Activated CD8-positive, alpha-beta memory T cell treated with anti-CD3 and anti-CD28 coated beads for 1 hour (primary cell): ENCODE data around the gene EPM2A.

ENCODE experiments used
- DNase-seq, 2 donors: peaks; one replicate each; pipeline ENCODE4 v3.0.0-alpha.2; 2020; ENCODE audit warnings: low read depth in 1 of 2; ENCODE audit errors: extremely low read depth in 1 of 2

Gene EPM2A

DNA sequence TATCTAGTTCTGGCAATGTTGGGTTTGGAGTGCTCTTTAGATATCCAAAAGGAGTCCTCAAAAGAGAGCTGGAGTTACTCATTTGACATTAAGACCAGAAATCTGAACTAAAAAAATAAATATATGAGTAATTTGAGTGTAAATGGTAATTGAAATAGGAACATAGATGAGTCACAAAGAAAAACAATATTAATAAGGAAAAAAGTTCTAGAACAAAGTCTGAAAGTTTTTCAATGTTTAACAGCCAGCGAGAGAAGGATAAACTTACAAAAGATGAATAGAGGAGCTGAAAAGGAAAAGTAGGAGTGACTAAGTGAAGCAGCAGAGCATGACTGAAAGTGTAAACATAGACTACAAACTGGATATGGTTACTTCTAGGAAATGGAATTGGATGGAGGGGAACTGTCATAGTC is 46.8 kb downstream of the EPM2A start:
- no peak for DNase-seq

- no peak for DNase-seq
These were observed 49.4 kb downstream of the EPM2A start for GRCh38 chr6:145685932-145686331.

GRCh38 chr6:145681965-145682364 is 53.4 kb downstream of the EPM2A start:
- no peak for DNase-seq

DNA sequence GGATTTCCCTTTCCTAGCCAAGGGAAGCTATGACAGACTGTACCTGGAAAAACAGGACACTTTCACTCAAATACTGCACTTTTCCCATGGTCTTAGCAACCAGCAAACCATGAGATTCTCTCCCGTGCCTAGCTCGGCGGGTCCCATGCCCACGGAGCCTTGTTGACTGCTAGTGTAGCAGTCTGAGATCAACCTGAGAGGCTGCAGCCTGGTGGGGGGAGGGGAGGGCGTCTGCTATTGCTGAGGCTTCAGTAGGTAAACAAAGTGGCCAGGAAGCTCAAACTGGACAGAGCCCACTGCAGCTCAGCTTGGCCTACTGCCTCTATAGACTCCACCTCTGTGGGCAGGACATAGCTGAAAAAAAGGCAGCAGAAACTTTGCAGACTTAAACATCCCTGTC is 61.8 kb downstream of the EPM2A start:
- DNase-seq = no peak

GRCh38 chr6:145670311-145670710 is 65.0 kb downstream of the EPM2A start:
- DNase-seq = no peak

- no peak for DNase-seq
These were observed 65.7 kb downstream of the EPM2A start for GRCh38 chr6:145669627-145670034.

DNA sequence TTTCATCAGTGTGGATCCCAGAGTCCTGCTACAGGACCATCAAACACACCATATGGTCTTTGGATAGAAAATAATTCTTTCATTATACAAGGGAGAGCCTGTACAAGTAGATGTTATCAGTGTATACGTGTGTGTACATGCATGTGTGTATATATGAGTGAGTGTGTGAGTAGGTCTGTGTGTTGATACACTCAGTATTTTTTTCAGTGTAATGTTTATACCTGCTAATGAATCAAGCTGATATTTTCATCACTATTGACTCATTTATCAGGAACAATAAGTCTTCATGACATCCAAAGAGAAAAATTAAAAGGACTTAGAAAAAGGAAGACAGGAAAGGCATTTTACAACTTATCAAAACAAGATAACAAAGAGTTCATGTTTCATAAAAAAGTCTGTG is 66.5 kb downstream of the EPM2A start:
- no peak for DNase-seq

DNA sequence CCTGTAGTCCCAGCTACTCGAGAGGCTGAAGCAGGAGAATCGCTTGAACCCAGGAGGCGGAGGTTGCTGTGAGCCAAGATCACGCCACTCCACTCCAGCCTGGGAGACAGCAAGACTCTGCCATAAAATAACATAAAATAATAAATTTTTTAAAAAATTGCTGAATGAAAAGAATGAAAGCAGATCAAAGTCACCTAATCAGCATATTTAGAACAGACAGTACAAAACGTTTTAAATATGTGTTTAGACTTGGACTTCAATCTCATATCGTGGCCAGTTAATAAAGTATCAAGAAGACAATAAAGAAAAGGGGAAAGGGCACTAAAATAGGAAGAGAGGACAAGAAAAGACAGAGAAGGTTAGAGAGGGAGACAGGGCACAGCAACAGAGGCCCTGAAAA is 74.6 kb downstream of the EPM2A start:
- no peak for DNase-seq

DNA sequence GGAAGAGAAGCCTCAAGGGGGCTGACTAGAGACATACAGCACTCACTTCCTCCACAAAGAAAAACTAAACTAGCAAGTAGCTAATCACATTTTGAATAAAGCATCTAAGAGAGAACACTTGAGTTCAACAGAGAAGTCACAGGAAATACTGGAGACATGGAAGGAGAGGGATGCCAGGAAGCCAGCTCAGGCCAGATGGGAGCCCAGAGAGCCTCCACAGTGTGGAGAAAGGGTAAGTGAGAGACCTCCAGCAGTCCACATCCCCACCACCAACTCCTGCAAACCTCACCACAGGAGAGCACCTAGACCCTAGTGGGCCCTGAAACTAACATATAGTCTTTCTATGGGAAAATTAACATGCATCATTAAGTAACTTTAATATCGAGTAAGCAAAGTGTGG is 79.2 kb downstream of the EPM2A start:
- no peak for DNase-seq

DNA sequence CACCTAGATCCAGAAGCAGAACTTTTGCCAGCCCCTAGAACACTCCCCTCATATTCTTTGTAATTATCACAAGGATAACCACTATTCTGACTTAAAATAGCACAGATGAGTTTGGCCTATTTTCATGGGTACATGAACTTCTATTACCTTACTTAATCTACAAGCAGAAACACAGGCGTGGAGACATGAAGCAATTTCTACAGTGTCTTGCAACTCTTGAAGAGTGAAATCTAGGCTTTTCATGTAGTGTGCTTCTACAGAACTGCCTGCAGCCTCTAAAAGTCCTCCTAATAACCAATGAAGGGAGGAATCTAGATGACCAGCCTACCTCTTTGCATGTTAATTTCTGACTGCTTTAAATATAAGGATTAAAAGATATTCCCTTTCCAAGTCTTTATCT is 82.7 kb downstream of the EPM2A start:
- no peak for DNase-seq

GRCh38 chr6:145651988-145652387 is 83.3 kb downstream of the EPM2A start:
- no peak for DNase-seq

DNA sequence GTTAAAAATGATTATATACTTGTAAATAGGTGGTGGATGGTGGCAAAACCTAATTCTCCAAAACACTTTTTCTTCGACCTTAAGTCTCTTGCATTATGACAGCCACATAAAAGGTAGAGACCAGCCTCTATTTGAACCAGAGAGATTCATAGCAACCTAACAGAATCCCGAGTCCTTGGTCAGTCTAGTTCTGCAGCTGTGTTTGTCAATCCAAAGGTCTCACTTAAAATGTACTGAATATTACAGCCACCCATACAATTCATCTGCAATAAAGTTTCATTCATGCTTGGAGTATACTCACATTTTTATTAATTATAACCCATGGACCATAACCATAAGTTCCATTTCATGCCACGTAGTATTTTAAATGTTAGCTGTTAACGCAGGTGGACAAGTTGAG is 87.2 kb downstream of the EPM2A start:
- no peak for DNase-seq

DNA sequence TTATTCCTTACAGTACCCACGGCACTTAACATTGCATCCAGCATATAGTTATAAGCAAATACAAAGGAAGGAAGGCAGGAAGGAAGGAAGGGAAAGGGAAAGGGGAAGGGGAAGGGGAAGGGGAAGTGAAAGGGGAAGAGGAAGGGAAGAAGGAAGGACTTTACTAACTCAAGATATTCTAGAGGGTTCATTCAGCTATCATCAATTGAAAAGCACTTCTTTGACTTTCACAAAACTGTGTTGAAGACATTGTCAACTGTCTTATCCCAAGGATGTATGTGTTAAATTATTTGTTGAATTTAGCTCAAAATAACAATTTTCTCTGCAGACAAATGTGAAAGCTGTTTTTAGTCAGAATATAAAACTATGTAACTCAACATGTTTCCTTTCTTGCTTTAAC is 87.7 kb downstream of the EPM2A start:
- no peak for DNase-seq

GRCh38 chr6:145643760-145644159 is 91.6 kb downstream of the EPM2A start:
- DNase-seq = no peak

- peak; percentile 44 to 67 for DNase-seq
These were observed 101.2 kb downstream of the EPM2A start for GRCh38 chr6:145633981-145634627.

DNA sequence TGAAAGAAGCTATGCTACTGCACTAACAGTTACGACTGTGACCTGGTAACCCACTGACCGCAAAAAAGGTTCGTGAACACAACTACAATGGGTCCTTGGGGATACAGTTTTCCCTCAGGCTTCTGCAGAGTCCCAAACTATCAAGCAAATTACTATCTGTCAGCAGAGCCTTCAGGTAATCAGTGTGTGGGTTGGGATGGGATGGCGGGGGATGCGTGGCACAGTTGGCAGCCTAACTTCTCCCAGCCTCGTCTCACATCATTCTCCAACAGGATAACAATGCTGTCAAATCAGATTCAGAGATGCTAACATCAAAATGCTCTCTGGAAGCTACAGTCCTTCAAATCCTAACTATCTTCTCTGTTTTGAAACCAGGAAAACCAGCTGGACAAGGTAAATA is 102.3 kb downstream of the EPM2A start:
- no peak for DNase-seq

DNA sequence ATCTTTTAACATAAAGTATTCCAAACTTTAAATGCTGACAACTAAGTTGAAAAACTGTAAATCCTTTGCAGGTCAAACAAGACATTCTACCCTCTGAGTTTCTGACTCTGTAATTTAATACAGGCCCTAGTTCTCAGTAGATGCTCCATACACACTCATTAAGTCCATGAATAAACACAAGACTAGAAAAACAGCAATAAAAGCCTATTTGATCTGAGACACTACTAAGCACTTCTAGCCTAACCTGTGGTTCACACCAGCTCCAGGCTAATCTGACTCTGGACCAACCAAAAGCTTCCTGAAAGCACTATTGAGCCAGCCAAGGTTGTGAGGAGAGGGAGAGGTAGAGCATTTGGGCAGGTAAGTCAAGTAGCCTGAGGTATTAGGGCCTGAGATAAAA is 103.9 kb downstream of the EPM2A start:
- no peak for DNase-seq

DNA sequence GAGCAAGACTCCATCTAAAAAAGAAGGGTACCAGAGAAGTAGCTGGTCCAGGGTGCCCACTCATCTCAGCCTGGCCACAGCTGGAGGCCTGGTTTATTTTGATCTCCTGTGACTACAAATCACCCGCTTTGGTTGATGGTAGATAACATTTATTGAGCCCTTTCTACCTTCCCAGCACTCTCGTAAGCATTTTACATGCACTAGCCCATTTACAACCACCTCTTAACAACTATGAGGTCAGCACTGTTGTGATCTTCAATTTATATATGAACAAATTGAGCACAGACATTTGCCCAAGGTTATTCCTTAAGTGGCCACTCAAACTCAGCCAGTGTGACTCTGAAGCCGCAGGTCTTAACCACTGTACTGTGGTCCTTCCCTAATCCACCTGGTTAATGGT is 104.7 kb downstream of the EPM2A start:
- DNase-seq = no peak

DNA sequence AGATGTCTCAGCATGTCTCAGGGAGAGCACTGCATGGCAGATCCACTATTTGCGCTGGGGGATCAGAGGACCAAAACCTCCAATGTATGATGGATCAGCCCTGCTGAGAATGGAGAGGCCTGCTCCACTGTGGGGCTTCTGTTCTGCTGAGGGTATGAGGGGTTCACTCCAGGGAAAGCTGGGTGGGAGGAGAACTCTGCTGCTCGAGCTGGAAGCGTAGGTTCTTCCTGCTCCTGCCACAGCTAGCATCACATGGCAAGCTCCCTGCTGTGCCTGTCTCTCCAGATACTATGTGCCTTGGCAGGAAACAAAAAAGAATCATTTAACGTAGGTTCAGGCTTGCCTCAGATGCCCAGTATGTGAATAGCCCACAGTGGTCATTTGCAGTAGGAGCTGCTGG is 105.8 kb downstream of the EPM2A start:
- no peak for DNase-seq

DNA sequence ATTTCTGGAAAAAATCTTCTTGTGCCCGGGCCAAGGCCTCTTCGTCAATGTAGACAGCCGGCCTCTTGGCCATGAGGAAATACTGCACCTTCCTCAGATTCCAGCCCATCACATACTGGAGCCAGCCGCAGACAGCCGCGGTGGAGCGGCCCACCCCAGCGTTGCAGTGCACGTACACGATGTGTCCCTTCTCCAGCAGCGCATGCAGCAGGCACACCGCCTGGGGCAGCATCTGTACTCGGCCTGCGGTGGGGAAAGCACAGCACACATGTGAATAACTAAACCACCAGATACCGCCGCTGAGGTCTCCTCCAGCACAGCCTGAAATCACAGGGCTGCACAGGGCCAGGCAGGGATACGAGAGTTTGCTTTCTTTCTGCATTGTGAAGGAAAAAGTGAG is 107.9 kb downstream of the EPM2A start:
- DNase-seq = no peak

- DNase-seq = no peak
These were observed 108.5 kb downstream of the EPM2A start for GRCh38 chr6:145626857-145627256.

DNA sequence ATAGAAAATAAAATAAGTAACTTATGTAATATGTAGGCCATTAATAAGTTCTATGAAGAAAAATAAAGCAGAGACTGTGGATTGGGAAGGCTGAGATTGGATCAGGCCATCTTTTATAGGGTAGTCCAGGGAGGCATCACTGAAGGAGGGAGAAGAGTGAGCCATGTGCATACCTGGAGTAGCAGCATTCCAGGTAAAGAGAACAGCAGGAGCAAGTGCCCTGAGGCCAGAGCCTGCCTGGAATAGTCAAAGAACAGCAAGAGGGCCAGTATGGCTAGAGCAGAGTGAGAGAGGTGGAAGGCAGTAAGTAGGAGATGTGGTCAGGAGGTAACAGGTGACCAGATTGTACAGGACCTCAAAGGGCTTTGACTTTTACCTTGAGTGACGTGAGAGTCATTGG is 112.1 kb downstream of the EPM2A start:
- DNase-seq = no peak

DNA sequence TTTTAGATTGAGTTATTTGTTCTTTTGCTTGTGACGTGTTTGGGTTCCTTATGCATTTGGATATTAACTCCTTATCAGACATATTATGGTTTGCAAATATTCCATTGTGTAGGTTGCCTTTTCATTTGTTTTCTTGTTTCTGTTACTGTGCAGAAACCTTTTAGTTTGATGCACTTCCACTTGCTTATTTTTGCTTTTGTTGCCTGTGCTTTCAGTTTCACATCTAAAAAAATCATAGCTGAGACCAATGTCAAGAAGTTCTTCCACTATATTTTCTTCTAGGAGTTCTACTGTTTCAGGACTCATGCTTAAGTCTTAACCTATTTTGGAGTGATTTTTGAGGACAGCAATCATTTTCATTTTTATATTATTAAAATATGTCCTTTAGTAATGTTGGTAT is 113.5 kb downstream of the EPM2A start:
- DNase-seq = no peak
